GM19035 (cell line): ENCODE data around the gene BMF.

Source experiments
- ATAC-seq: cut with Tn5 transposase; IDR thresholded peaks from one replicate; pipeline ENCODE4 v1.9.1; 2021; ENCODE audit not compliant: unreplicated experiment

Gene BMF

DNA sequence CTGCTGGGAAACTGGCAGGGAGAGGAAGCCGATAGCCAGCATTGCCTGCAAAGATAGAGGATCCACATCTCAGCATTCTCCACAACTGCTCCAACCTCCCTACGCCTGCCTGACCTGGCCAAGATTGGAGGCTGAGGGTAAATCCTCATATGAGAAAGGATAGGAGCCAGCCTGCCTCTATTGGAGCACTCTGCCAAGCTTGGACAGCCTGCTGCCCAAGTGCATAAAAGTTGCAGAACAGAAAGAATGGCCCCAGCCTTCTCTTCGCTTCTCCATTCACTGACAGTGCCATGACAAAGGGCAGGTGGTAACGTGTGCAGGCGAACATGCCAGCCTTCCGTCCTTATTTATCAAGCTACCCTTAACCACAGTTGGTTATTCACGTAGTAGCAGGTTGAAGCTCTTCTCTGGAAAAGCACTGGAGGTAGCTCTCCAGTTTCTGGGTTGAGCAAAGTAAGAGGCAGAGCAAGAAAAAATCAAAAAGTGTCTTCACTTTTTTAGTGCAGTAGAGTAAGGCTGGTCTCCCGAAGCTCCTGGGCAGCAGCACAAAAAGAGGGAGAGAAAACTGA lies 4.3 kb downstream of the BMF start:
- ATAC-seq, result no peak

DNA sequence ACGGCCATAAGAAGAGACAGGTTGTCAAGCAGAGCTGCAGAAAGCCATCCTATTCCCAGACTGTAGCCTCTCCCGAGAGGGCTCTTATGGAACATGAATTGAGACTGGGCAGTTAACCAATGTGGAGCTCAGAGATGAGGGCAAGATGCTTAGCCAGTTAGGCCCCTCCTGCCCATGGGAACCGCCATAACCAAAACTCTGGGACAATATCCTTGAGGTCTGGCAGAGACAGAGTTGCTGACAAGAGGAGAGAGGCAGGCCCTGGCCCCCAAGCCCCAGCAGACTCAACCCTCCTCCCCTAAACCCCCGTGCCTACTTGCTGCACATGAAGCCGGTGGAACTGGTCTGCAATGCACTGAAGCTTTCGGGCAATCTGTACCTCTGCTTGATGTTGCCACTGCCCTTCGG lies 4.8 kb downstream of the BMF start:
- no peak for ATAC-seq

DNA sequence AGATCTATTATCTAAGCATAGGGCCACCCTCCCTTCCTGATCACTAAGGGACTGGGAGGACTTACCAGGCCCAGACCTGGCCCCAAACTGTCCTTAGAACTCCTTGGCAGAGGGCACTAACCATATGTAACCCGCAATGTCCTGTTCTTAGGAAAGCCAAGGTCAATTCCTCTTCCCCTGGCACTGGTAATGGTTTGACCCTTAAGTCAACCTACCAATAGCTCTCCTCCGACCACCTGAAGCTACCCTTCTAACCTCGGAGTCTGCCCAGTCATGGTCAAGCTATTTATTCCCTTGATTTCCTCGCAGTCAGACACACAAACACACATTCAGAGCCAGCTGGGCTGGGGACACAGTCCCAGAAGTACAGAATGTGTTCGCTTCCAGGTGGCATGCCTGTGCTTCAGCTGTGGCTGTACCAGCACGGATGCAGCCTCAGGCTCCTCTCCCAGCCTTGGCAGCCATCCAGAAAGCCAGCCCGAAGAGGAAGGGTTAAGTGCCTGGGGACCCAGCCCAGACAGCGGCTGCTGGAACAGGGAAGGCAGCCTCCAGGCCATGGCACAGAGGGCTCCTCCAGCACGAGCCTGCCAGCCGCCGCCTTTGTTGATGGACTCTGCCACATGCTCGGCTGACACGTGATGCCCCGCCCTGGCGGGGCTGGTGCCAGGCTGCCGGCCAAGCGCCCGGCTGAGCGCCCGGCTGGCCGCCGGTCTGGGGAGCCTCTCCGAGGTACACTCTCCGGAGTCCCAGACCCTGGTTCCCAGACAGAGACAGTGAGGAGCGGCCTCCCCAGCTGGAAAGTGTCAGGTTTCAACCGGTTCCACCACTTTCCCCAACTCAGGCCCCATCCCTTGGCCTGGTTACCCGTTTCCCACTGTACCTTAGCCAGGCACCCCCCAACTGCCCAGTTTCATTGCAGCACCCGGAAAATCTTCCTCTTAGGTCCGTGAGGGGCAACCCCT lies 5.5 kb downstream of the BMF start:
- ATAC-seq, result no peak

DNA sequence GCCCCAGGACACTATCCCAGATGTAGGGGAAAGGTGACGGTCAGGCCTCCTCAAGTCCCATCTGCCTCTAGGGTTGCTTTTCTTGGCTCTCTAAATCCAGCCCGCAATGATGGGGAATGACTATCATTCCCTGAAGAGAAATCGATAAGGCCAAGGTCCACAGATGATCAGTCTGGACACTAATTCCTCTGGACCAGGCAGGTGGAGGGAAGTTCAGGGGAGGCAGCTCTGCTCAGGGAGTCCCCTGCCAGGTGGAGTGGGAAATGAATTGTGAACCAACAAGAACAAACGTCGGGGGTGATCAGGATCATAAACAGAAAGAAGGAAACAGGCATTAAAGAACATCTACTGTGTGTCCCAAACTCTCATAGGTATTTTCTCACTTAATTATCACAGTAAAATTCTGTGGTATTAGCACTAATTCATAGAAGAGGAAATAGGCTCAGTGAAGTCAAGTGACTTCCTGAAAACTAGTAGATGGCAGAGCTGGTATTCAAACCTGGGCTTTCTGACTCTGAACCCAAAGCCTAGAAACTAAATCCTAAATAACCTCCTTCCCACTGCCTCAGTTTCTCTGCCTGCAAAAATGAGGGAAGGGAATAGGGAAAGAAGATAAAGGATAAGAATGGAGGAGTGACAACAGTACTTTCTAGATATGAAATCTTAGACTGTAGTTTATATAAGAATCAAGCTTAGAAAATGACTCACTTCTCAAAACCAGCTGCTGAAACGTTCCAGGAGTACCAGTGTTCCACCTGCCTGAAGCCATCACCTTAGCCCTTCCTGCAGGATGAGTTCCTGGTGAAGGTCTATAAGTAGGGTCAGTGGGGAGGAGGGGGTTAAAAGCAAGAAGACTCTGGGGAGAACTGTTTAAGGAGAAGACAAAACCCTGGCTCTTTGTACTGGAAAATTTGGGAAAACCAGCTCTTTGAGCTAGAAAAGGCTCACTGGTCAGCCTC lies 7.5 kb downstream of the BMF start:
- no peak for ATAC-seq

DNA sequence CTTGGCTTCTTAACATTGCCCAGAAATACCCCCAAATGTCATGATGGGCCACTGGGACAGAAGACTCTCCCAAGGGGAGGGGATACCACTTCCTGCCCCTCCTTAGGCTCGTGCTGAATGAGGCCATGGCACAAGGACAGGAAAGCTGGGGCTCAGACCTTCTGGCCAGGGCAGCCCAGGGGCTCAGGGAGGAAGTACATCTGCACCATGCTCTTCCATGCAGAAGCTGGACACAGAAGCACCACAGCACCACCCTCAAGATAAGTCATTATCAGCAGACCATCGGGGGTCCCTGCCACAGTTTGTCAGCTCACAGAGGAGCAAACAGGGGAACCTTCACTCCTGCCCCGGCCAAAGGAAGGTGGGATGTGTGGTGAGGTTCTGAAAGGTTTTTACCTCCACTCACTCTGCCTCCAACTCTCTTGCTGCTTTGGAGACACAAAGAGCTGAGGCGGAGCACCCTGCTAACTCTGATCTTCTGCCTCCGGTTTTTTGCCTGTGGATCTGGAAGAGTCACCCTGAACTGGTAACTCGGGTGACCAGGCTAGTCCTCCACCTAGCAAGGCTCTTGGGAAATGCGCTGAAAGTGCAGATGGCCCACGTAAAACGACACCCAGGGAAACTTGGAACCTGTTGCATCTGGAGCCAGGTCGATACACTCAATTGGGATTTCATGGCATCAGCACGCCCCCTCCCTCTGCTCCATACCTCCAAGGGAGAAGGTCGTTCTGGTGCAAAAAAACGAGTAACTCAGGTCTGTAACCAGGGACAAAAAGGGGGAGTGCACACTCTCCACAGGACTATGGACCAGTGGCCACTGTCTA lies 8.3 kb downstream of the BMF start:
- ATAC-seq, result no peak

DNA sequence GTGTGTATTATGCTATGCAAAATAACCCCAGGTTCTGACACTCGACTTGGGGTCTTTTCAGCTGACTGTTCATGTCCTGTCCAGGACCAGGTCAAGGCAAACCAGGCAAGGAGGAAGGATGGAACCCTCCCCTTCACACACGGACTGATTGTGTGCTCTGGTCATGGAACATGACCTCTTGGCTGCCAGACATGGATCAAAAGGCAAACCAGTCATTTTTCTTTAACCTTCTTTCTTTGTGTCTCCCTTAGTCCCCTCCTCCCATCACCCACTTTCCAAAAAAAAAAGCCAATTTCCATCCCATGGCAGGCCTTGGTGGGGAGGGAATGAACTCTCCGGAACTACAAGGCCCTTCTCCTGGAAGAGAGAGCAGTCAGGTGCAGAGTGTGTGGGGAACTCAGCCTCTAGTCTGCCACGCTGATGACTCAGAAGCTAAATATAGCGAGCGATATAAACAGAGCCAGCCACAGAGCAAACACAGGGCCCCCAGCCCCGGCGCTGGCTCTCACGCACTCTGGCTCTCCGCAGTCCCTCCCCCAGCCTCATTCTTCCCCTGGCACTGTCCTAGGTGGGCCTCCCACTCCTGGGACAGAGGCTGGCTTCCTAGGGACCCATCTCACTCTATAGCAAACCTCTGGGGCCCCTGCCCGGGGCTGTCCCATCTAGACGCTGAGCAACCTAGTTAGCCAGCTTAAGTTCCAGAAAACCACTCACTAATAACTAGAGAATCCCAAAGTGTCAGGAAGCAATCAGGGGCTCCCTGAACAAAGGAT lies 10.0 kb downstream of the BMF start:
- peak; percentile 78 for ATAC-seq

DNA sequence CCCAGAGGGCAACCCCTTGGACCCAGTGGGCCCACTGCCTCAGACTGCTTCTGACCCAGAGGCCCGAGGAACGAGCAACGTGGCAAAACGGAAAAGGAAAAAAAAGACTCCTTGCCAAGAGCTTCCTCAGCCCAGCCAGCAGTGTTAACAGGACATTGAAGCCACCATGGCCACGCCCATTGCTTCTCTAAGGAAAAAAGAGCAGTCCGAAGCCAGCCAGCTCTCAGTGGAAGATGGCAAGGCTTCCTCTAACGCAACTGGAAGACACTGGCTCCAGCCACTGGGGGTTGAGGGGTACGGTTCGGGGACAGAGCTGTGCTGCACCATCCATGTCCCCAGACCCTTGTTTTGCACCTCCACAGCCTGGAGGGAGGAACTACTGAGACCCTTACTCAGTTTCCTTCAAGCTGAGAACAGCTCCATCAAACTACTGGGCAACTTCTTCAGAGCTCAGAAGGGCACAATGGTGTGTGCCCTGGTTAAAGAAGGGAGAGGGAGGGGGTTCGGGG lies 10.7 kb downstream of the BMF start:
- ATAC-seq, result no peak

DNA sequence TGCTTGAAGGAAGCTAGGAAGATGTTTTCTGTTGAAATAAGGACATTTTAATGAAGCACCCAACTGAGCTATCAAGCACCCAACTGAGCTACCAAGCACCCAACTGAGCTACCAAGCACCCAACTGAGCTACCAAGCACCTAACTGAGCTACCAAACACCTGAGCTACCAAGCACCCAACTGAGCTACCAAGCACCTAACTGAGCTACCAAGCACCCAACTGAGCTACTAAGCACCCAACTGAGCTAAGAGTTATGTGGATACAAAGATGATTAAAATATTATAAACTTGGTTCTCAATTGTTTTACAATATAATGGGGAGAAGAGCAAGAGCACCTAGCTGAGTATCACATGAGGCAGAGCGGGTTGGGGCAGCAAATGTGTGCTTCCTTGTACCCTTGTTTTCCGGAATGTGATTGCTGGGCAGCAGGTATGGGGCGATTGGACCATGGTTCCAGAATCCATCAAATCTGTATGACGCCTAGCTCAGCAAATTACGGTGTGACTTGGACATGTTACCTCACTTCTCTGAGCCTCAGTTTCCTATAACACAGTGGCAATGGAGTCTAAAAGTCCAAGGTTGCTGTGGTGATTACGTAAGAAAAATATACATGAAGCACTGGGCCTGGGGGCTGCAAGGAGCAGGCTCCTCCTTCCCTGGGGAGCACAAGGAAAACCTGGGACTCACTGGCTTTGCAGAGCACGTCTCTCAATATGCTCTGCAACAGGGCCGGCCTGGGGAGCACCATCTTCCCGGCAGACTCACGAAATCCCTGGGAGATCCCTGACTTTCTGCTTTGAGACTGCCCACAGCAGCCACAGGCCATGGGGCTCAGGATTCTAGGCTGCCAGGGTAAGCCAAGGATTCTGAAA lies 11.3 kb downstream of the BMF start:
- ATAC-seq, result no peak

DNA sequence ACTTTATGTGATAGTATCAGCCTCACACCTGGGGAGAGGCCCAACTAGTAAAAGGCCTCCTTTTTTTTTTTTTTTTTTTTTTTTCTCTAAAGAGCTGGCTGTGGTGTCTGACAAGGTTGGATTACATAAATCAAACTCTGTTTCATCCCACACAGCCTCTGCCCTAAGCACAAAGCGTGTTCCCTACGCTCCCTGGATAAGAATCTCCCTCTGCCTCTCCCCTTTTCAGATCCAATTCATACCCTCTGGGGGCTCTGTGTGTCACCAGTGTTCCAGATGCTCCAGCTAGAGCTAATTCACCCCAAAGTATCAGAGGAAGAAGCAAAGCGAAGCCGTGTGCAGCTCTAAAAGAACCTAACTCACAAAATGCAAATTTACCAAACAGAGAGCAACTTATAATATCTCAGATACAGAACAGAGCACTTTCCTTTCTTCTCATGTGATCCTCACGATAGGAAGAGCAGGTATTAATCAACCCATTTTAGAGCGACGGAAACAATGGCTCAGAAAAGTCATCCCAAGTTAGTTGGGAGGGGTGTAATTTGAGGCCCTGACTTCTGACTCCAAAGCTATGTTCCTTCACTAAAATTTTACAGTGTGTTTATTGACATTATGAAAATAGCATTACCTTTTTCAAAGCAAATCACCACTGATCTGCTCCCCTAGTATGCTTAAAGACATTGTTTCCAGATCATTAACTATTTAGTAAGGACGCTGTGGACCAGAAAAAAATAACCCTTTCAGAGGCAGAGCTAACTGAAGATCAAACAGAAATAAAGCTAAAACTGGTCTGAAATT lies 12.4 kb downstream of the BMF start:
- ATAC-seq, result peak; percentile 42

DNA sequence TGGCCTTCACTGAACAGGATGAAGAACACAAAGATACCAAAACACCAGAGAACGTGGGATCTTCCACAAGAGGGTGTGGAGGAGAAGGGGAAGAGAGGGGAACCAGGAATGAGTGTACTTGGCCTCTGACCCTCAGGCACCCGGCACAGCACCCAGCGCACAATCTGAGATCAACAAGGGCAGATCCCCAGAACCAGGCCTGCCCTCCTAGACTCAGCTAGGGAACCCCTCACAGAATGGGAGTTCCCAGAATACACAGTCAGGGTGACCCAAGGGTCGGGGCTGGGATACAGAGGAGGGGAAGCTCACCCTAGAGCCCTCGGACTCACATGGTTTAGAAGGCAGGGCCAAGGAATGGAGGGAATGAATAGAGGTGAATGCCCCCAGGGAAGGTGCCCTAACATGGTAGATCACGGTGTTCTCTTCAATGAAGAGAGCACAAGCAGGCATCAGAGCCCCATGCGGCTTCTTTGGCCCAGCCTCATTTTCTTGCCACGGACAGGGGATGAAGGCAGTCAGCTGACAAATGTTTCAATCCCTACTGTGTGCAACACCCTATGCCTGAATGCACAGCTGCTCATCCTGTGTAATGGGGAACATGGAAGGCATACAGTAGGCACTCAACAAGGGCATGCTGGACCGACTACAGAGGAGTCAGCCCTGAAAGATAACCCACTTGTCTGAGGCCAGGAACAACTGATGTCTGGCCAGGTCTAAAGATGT lies 13.1 kb downstream of the BMF start:
- no peak for ATAC-seq

DNA sequence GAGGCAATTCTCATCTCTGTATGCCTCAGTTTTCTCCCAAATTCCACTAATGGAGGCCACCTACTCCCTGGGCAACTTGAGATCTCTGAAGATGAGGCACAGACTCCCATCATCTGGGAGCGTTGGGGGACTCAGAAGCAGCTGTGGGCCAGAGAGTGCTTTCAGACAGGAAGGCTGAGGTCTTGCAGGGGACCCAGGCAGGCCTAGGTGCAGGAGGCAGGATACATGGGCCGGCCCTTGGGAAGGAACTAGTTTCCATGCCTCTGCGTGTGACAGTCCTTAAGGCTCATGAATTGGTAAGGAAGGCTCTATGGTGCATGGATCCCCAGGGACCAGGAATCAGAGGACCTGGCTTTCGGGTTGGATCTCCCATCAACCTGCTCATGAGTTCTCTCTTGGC lies 14.5 kb downstream of the BMF start:
- no peak for ATAC-seq

DNA sequence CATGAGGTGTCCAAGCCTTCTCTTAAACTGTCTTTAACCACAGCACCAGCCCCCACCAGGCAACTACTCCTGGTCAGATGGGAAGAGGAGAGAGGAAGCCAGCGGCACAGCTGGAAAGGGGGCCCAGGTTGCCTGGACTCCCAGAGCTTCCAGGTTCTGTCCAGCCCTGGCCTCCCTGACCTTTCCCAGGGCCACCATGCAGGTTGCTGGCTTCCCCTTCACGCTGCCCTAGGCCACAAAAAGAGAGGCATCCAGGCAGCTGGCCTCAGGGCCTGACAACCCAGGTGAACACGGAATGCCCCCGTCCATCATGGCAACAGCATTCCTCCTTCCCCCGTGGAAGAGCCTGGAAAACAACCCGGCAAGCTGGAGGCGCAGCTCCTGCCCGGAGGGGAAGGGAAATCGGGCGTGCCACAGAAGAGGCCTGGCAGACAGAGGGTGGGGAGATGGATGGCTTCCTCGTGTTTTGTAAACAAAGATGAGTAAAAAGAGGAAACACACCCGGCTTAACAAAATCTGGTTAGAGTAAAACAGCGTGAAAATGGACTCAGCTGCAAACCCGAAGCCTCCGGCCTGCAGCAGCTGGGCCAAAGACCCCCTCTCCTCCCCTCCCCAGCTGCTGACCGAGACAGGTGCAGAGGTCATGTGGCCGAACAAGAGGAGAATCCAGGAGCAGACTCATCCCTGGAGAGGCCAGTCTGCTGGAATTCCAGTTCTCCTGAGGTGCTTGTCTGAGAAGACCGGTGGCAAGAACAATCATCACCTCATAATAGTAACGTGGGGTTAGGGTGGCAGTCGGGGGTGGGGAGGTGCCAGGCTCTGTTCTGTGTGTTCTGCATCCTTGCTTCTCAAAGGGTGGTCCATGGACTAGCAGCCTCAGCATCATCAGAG lies 15.5 kb downstream of the BMF start:
- ATAC-seq, result no peak

DNA sequence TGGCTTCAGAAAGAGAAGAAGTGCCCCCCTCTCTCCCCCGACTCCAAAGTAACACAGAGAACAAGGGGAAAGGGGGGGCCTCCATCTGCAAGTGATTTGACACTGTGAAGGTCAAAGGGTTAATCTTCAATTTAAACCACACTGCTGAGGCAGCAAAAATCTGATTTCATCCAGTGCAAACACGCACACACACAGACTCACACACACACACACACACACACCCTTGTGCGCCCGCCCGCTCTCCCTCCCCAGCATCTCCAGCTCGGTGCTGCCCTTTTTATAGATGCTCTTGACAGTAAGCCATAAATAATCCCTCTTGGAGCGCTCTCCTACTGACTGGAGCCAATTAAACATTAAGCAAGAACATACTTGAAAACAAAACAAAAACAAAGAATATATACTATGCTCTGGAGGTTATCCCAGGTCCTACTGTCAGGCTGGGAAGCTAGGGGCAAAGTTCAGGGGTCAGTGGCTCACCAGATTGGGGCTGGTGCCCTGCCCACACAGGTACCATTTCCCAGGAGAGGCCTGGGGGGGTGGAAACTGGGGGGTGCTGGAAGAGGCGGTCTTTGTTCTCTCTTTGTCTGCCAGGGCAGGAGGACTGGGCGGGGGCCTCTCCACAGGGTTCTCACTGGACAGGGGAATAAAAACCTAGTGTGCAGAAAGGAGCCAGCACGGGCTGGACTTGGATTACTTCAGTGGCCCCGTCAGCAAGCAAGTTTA lies 16.3 kb downstream of the BMF start:
- no peak for ATAC-seq

DNA sequence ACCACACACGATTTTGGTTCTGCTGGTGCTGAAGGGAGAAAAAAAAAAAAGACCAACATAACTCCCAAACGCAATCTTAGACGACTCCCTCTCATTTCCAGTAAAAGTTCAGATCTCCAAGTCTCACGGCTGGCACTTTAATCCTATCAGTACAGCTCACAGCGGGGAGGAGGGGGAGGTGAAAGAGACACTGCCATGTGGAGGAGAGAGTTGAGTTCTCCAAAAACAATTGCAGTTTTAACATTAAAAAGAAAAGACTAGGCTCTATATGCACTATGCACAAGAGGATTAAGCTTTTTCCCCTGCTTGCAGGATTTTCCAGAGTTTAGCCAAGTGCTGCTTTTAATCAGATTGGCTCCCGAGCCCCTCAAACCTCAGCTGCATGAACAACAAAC lies 16.8 kb downstream of the BMF start:
- ATAC-seq, result no peak

DNA sequence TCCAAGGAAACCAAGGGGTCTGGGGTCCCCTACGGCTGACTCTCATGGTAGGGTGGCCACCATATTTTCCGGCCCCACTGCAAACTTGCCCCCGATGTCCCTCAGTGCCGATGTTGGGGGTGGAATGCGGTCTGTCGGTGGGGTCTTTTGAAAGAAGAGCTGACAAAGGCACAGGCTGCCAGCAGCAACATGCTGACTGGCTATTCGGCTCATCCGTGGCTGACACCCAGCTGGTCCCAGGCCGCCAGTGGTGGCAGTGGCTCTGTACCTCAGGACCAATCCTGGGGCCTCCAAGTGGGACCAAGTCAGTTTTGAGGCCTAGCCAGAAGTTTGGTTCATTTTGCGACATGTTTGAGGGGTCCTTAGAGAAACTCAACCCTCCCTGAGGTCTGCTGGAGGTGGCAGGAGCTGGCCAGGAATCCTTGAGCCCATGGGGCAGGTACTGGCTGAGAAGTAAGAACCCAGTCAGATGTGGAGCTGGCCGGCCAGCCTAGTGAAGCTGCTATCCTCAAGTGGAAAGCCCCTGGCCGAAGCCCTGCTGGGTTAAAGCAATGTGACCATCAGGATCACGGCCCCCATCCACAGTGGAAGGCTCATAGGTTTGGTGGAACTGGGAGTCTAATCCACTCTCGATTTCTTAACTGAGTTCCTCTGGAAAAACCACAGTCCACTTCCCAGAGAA lies 17.8 kb downstream of the BMF start:
- ATAC-seq, result no peak
